Mucosa of descending colon (tissue), 3 donors: ENCODE results near the gene SAP30BP. TPM values are rescaled to one million over a fixed set of nuclear protein-coding genes. Genes with fewer than 3 reads are reported as not detected.

Experiments
- ATAC-seq: fragments of 200-7000 bp; cut with Tn5 transposase; one replicate; pipeline ENCODE4 v1.9.1; 2020; ENCODE audit warnings: mild to moderate bottlenecking, moderate library complexity
- DNase-seq, 3 donors: peaks; one replicate each; pipeline ENCODE4 v3.0.0-alpha.2; 2020
- H3K36me3 ChIP-seq: fragments of 200-600 bp; one replicate; pipeline ENCODE4 v1.8.0; 2021; ENCODE audit warnings: low read depth, mild to moderate bottlenecking
- H3K4me1 ChIP-seq: fragments of 200-600 bp; one replicate; pipeline ENCODE4 v1.8.0; 2021; ENCODE audit warnings: low read depth, mild to moderate bottlenecking
- H3K4me3 ChIP-seq: fragments of 200-600 bp; one replicate; pipeline ENCODE4 v1.8.0; 2021; ENCODE audit warnings: mild to moderate bottlenecking
- H3K9me3 ChIP-seq: fragments of 200-600 bp; one replicate; pipeline ENCODE4 v1.8.0; 2021; ENCODE audit warnings: mild to moderate bottlenecking
- intact Hi-C, 2 donors: fragments of 100-400 bp; cut with DNase I in 1 of 2; cut with micrococcal nuclease in 1 of 2; formaldehyde crosslinking; loops; one replicate each; pipeline versions ENCODE4 v1.11.0 to v1.11.1; 2022; cut with DNase I, micrococcal nuclease
- total RNA-seq, 3 donors: library from RNA; stranded (reverse); fragmentation: NEBNext Ultra II Directional in 2 of 3; extraction: Animal tissue kit (Norgen Biotek cat#: 25700) in 2 of 3; gene quantifications; one replicate each; pipeline versions ENCODE4 v1.2.1 to v1.2.4, GENCODE V29; 2021 to 2023
- TF ChIP-seq, protein P1 (sequence below): fragments of 200-600 bp; IDR thresholded peaks from one replicate; pipeline ENCODE4 v1.8.0; 2022; ENCODE audit warnings: antibody characterized with exemption, mild to moderate bottlenecking
- donor health status: DM: no; HTN: no; CAD: no; lungs with moderate emphysema.
- donor health status: DM: no; HTN: no; CAD: no.
- donor health status: DM: no; HTN: yes; CAD: no.

Gene SAP30BP
- total RNA-seq, 3 donors from 2014 or later, result 76.5 to 83.8 (median 76.9) TPM

DNA sequence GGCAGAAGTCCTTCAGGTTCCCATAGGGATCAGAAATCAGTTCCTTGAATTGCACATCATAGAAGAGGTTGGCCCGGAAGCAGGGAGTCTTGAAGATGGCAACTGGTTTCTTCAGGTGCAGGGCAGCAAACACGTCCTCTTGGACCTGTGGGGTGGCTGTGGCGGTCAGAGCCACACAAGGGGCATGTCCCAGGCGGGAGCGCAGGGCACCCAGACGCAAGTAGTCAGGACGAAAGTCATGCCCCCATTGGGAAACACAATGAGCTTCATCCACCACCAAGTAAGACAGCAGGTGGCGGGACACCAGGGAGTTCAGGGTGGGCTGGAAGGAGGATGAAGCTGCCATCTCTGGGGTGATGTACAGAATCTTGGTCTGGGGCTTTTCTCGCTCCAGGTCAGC is 4.6 kb upstream of the SAP30BP start:
- Histone ChIP-seq H3K4me3 (no peak overlapping the region), H3K9me3 (no peaks in the 10 kb centered on the region), H3K36me3 (no peaks in the 10 kb centered on the region), H3K4me1 (peaks cover 12% of the 10 kb centered on the region)
- no peak for ATAC-seq
- TF ChIP-seq, protein P1, sequence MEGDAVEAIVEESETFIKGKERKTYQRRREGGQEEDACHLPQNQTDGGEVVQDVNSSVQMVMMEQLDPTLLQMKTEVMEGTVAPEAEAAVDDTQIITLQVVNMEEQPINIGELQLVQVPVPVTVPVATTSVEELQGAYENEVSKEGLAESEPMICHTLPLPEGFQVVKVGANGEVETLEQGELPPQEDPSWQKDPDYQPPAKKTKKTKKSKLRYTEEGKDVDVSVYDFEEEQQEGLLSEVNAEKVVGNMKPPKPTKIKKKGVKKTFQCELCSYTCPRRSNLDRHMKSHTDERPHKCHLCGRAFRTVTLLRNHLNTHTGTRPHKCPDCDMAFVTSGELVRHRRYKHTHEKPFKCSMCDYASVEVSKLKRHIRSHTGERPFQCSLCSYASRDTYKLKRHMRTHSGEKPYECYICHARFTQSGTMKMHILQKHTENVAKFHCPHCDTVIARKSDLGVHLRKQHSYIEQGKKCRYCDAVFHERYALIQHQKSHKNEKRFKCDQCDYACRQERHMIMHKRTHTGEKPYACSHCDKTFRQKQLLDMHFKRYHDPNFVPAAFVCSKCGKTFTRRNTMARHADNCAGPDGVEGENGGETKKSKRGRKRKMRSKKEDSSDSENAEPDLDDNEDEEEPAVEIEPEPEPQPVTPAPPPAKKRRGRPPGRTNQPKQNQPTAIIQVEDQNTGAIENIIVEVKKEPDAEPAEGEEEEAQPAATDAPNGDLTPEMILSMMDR, result no peak
- no peak for DNase-seq
- intact Hi-C loops, result no loop called here

GRCh38 chr17:75664099-75664549 is 3.0 kb upstream of the SAP30BP start:
- Histone ChIP-seq H3K9me3 (no peaks in the 10 kb centered on the region), H3K4me3 (no peak overlapping the region), H3K36me3 (no peaks in the 10 kb centered on the region), H3K4me1 (peaks cover 22% of the 10 kb centered on the region)
- DNase-seq (no peak), ATAC-seq (peak; percentile 18)
- TF ChIP-seq, protein P1, result no peak
- intact Hi-C loops, result no loop called here

DNA sequence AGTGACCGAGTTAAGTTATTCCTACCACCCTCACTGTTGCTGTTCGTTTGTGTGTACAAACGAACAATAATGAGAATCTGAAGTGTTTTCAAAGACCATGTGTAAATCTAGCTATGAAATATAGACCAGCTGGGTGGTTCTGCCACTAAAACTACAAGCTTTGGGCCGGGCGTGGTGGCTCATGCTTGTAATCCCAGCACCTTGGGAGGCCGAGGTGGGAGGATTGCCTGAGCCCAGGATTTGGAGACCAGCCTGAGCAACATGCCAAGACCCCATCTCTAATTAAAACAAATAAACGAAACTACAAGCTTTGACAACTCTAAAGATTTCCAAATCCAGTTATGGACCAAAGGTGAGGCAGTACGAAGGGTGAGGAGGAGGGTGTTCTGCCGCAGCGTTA is 1.2 kb upstream of the SAP30BP start:
- intact Hi-C loops, result no loop called here
- Histone ChIP-seq H3K36me3 (no peaks in the 10 kb centered on the region), H3K4me1 (peaks cover 22% of the 10 kb centered on the region), H3K9me3 (no peaks in the 10 kb centered on the region), H3K4me3 (no peak overlapping the region)
- TF ChIP-seq, protein P1, result no peak
- ATAC-seq (no peak), DNase-seq (no peak)

DNA sequence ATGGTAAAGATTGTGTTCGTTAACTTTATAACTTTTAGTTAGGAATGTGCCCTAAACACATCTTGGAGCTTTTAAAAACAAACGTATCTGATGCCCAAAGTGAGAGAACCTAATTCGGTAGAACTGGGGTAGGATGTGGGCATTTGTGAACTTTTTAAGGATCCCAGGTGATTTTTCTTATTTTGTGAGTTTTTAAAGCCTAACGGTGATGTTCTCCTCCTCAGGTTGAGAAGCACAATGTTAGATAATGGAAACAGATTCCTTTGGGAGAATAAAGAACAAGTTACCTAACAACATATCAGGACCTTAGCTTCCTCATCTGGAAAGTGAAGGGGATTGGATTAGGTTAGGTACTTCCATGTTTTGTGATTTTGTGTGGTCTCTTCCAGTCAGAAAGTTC is 687 bp downstream of the SAP30BP start:
- DNase-seq, result no peak
- Histone ChIP-seq H3K36me3 (no peaks in the 10 kb centered on the region), H3K4me1 (peaks cover 22% of the 10 kb centered on the region), H3K9me3 (no peaks in the 10 kb centered on the region), H3K4me3 (peak overlapping the region; percentile 93)
- ATAC-seq, result no peak
- TF ChIP-seq, protein P1, result no peak
- intact Hi-C loops, result no loop called here

DNA sequence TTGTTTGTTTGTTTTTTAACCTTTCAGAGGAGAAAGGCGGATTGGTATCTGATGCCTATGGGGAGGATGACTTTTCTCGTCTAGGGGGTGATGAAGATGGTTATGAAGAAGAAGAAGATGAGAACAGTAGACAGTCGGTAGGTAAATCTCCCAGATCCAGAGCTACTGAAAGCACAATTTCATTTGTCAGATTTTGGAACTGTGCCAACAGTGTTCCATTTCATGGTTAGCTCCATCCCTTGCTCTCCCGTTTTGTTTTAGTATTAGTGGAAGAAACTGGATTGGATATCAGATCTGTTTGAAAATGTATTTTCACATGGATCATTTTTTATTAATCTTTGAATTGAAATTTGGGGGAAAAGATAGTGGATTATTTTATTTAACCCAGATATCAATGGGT is 1.4 kb downstream of the SAP30BP start:
- H3K4me3 ChIP-seq, result no peak overlapping the region
- no peaks in the 10 kb centered on the region for H3K36me3 ChIP-seq
- ATAC-seq, result no peak
- peaks cover 22% of the 10 kb centered on the region for H3K4me1 ChIP-seq
- TF ChIP-seq, protein P1, result no peak
- no peaks in the 10 kb centered on the region for H3K9me3 ChIP-seq
- no peak for DNase-seq
- intact Hi-C loops, result no loop called here

DNA sequence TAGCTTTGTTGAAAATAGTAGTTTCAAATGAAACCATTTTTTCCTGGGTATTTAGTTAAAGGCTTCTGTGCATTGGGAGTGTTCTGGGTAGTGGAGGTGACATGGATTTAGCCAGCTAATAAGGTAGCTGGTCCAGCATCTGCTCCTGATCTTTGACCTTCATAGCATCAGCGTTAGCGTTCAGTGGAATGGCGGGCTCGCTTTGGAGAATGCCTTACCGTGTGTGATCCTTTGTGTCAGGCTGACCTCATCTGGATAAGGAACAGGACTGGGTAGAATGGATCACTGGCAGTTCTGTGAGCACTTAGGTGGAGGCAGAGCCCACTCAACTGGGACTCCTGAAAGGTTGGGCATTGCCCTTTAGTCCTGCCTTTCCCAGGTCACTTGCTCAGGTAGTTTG is 3.7 kb downstream of the SAP30BP start:
- Histone ChIP-seq H3K4me1 (peaks cover 27% of the 10 kb centered on the region), H3K36me3 (no peaks in the 10 kb centered on the region), H3K4me3 (no peak overlapping the region), H3K9me3 (no peaks in the 10 kb centered on the region)
- ATAC-seq, result no peak
- DNase-seq, result no peak
- TF ChIP-seq, protein P1, result no peak
- intact Hi-C loops, result loop anchor here in 1 of 2 donors (5.0 kb wide), 1 partner anchor 81 kb away; no protein-coding TSS in a partner anchor
